GM21390 (cell line): ENCODE results near the gene MAGI3.
"Not testable (repeated sequence)": the region's sequence is repeated elsewhere in the genome, so short reads cannot be mapped to it uniquely, and the experiment has no call there.

Experiments used
- ATAC-seq: cut with Tn5 transposase; IDR thresholded peaks from one replicate; pipeline ENCODE4 v1.9.1; 2021; ENCODE audit not compliant: unreplicated experiment

The MAGI3 gene

DNA sequence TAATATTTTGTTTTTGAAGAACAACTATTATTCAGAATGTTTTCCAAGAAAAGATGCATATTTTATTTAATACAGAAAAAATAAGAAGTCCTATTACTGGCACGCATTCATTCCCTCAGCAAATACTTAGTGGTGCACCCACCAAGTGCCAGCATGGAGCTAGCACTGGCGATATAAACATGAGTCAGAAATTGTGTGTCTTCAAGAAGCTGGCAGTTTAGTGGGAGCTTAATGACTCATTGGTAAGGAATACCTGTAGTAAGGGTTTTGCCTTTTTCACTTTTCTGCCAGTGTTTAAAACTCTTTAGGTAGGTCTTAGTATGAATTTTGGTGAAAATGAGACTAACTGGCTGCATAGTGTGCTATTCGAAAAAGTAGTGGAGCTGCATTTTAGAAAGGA lies 6.3 kb downstream of the MAGI3 start:
- no peak for ATAC-seq

DNA sequence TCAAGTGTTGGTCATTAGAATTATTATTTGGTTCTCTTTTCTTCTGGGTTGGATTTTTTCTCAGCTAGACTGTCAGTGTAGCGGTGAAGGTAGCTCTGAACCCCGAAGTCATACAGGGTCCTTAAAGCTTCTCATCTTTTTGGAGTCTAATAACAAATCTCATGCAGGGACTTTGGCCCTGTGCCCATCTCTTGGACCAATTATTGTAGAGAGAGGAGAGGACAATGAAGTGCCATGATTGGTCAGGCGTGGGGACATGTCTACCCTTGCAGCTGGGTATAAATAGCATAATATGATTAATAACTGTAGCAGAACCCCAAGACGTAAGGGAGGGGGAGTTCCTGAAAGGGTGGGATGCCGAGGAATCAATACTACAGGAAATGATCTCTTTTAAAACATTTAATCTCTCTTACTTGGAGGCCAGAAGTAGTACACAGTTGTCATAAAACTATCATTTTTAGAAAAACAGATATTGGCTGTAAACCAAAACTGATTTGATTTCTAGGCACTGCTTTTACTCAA lies 8.8 kb downstream of the MAGI3 start:
- ATAC-seq: no peak

DNA sequence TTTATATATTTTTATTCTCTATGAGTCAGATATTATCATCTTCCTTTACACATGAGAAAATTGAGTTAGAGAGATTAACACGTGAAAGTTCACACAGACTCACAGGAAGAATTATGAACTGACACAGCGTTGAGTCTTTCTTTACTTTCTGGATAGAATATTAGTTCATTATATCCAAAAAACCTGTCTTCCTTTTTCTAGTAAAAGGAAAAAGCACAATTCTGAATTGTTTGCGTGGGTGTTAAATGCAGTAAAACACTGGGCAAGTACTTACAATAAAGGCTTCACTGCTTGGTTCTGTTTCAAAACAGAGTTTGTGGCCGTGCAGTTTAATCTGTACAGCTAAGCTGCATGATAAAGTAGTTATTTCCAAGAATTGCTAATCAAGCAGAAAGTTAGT lies 10.8 kb downstream of the MAGI3 start:
- no peak for ATAC-seq

DNA sequence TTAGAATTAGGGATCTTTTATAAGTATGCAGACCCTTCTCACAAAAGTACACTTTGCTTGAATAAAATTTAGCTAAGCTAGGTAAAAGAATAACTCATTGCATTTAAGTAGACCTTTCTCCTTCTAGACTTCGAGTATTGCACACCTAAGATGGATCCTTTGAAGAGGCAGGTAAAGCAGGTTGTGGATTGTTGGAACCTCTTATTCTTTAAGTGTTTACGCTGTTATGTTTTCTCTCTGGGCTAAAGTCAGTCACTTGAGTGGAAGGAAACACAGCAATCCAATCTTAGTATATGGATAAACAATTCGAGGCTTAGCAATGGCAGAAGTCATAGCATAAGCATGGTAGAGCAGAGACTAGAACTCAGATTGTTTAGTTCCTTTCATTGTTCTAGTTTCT lies 11.4 kb downstream of the MAGI3 start:
- no peak for ATAC-seq

DNA sequence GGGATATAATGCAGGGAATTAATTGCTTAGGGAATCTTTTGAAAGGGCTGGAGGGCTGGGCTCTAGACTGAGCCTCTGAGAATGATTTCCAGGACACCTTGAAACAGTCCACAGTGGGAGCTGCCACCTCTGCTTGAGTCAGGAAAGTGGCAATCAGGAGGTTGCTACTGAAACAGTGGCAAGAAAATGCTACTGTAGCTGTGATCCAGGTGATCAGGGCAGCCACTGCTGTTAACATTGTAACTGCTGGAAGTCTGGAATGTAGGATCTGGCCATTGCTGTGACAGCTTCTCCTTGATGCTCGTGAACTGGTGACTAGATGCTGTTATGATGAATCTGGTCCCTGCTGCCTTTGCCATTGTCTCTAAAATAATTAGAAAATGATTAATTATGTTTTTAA lies 12.8 kb downstream of the MAGI3 start:
- ATAC-seq: no peak

DNA sequence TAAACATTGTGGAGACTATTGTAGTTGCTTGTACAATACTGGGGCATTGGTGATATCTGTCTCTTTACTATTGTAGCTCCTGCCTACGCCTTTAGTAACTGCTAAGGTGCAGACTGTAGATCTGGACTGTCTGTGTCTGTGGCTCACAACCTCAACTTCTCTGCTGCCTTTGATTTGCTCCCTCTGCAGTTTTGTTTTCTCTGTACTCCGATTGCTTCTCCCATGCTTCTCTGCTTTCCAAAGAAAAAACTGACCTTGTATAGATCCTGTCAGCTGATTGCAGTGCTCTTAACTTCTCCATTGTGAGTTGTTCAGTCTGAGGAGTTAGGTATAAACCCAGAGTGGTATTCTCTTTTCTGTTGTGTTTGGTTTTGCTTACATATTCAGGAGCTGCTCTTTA lies 15.3 kb downstream of the MAGI3 start:
- no peak for ATAC-seq

DNA sequence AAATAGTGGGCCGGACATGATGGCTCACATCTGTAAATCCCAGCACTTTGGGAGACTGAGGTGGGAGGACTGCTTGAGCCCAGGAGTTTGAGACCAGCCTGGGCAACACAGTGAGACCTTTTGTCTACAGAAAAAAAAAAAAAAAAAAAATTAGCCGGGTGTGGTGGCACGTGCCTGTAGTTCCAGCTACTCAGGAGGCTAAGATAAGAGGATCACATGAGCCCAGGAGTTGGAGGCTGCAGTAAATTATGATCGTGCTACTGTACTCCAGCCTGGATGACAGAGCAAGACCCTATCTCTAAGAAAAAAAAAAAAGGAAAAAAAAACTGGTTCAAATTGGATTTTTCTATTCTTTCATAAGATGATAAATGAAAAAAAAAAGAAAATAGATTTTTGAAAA lies 15.8 kb downstream of the MAGI3 start:
- not testable (repeated sequence) for ATAC-seq

DNA sequence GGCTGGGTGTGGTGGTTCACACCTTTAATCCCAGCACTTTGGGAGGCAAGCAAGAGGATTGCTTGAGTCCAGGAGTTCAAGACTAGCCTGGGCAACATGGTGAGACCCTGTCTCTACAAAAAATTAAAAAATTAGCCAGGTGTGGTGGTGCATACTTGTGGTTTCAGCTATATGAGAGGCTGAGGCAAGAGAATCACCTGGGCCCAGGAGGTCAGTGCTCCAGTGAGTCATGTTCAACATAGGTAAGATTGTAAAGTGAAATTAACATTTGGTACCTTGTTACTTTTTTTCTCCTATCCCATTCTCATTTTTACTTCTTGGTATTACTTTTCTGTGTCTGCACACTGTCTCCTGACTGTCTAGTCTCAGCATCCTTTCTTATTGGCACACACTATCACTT lies 19.0 kb downstream of the MAGI3 start:
- no peak for ATAC-seq

DNA sequence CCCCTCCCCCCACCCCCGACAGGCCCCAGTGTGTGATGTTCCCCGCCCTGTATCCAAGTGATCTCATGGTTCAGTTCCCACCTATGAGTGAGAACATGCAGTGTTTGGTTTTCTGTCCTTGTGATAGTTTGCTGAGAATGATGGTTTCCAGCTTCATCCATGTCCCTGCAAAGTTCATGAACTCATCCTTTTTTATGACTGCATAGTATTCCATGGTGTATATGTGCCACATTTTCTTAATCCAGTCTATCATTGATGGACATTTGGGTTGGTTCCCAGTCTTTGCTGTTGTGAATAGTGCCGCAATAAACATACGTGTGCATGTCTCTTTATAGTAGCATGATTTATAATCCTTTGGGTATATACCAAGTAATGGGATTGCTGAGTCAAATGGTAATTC lies 21.7 kb downstream of the MAGI3 start:
- ATAC-seq: not testable (repeated sequence)

DNA sequence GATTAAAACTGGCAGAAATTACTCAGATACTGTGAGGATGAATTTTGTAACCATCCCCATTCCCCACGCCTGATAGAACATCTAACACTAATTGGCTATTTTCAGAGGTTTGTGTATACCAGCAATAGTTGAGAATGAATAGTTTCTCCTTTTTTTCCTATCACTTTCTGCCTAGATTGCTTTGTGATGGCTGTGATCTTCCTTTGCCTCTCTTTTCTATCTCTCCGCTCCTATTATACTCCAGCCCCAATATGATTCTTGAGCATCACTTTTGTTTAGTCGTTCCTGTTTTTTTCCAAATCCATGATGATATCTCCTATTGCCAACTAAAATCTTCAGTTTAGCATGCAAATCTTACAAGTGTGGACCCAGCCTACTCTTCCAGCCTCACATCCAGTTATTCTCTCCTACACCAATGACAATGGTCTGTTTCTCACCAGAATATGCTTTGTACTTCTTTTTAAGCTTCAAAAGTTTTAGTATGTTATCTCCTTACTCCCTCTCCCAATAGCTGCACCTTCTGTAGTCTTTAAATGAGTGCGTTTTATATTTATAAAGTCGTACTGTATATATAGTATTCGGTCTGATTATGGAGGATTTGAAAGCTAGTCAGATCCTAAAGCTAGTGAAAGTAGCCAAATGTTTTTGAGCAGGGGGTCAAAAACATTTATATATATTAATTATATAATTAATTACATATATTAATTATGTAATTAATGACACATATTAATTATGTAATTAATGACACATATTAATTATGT lies 25.2 kb downstream of the MAGI3 start:
- ATAC-seq: no peak

DNA sequence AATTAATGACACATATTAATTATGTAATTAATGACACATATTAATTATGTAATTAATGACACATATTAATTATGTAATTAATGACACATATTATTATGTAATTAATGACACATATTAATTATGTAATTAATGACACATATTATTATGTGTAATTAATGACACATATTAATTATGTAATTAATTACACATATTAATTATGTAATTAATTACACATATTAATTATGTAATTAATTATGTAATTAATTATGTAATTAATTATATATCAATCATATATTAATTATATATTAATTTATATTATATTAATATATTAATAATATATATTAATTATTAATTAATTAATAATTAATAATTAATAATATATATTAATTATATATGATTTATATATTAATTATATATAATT lies 25.8 kb downstream of the MAGI3 start:
- ATAC-seq: not testable (repeated sequence)

DNA sequence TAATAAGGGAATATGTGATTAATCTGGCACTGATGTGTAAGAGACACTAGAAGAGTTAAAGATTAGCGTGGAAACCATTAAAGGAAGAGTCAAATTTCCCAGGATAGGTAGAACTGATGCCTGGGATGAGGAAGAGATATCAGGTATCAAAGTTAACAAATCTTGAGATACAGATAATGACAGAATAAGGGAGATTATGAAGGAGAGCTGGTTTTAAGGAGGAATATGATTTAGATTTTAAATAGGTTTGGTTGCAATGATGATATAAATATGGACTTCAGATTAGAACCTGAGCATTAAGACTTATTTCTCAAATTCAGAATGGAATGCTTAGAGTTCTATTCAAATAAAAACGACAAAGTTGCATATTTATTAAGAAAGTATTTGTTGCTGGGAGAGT lies 26.2 kb downstream of the MAGI3 start:
- ATAC-seq: no peak

DNA sequence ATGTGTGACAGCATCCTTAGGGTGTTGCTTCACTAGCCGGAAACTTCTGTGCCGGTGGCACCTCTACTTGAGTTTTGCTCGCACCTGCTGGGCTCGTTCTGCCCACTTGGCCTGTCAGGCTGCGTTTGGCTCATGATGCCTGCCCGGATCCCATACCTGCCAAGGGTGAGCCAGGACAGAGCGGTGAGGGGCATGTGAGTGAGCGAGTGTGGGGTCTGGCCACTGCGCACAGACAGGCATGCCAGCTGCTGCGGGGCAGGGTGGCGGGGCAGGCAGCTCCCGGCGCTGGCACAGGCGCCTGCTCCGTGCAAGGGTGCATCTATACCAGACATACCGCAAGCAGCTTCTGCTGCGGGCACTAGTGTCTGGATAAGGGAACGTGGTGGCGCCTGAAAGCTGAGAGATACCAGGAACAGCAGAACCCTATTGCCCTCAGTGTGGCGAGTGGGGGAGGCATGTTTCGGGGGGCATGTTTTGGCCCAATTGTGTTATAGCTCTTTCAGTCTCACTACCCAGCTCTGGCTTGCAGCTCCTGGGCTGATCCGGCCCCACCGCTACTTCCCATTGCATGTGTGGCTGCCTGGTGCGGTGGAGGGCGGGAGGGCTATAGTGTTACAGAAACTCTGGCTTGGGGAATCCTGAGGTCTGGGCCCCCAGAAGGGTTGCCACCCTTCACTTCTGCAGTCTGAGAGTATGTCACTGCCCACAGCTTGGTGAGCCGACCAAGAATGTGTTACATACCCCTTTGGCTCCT lies 32.2 kb downstream of the MAGI3 start:
- ATAC-seq: no peak

DNA sequence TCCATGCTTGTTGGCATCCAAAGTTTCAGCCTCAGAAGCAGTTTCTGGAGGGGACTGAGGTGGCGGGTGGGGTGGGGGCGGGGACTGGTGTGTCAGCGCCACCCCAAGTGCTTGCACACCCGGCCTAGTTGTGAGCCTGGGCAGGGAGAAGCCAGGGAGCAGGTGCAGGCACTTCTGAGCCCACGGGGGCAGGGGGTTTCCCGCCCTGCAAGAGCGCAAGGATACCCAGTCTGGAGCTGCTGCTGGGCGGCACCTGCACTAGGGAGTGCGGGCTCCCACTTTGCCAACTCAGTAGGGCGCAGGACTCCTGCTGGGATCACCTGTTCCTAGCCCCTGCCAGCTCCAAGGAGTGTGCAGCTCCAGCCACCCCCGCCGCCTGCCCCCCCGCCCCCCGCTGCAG lies 33.5 kb downstream of the MAGI3 start:
- no peak for ATAC-seq

DNA sequence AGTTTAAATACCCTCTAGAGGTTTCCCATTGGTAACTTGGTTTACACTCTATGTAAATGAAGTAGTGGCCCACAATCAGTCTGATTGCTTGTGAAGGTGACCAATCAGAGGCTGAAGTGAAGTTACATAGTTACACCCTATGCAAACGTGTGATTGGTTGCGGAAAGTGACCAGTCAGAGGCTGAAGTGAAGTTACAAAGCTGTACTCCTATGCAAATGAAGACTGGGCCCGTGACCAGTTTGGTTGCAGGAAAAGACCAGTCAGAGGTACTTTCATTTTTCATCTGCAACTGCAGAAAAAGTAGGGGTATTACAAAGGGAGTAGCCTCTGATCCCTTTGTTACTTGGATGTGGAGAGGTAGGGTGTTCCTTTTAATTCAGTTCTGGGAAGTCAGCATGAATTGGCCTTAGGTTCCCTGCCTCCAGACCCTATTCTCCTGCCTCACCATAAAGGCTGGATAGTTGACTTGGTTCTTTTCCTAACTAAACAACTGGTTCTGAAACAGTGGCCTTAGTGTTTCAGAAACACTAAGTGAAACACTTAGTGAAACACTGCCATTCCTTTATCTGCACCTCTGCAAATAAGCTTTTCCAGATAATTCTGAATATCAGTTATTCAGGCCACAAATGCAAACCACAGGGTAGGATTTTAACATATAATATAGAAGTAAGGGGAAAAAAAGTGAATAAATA lies 39.3 kb downstream of the MAGI3 start:
- no peak for ATAC-seq

DNA sequence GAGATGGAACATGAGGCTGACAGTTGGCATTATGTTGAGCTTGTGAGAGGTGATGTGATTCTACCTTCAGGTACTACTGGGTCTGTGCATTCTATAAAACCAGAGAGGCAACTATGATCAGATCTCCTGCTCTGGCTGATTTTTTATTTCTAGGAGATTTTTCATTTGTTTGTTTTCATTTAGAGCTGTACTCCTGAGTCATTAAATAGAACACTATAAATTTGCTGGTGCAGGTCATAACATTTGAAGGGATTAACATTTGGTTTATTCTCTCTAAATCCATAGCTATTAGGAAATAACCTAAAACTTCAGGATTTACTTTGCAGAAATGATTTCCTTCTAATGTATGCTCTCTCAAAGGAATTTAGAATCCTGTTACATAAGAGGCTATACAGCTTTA lies 42.9 kb downstream of the MAGI3 start:
- ATAC-seq: no peak

DNA sequence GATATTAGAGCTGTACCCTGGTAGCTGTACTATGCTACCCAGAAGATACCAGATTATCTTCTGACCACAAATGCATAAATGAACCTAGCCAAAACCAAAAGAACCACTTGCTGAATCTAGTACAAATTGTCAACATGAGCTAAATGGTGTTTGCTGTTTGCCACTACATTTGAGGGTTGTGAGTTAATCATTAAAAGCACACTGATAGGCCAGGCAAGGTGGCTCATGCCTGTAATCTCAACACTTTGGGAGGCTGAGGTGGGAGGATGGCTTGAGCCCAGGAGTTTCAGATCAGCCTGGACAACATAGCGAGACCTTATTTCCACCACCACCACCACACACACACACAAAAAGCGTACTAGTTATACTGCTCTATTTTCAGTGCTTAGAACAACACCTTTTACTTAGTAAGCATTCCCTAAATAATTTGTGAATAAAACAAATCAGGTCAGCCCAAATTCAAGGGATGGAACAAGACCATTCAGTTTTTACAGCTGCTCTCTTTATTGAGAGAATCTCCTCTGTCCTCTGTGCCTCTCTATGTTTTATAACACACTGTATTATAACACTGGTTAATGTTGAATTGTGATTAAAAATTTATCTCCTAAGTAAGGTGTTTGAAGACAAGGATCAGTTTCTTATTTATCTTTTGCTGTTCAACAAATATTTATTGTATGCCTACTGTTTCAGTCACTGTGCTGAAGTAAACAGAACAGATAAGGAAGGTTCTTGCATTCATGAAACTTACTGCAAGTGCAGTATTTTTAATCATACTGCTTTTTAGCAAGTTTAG lies 44.0 kb downstream of the MAGI3 start:
- ATAC-seq: no peak

DNA sequence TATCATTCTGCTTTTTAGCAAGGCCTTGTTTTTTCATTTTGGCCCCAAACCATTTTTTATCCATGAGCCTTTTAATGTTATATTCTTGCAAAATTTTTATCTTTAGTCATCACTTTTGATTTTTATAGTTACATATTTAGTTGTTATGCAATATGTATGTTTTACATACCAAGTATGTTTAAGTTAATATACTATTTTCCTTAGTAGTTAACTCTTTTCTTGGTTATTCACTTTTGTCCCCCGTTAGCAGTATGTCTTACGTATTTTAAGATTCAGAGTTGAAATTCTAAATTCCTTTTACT lies 44.5 kb downstream of the MAGI3 start:
- no peak for ATAC-seq

DNA sequence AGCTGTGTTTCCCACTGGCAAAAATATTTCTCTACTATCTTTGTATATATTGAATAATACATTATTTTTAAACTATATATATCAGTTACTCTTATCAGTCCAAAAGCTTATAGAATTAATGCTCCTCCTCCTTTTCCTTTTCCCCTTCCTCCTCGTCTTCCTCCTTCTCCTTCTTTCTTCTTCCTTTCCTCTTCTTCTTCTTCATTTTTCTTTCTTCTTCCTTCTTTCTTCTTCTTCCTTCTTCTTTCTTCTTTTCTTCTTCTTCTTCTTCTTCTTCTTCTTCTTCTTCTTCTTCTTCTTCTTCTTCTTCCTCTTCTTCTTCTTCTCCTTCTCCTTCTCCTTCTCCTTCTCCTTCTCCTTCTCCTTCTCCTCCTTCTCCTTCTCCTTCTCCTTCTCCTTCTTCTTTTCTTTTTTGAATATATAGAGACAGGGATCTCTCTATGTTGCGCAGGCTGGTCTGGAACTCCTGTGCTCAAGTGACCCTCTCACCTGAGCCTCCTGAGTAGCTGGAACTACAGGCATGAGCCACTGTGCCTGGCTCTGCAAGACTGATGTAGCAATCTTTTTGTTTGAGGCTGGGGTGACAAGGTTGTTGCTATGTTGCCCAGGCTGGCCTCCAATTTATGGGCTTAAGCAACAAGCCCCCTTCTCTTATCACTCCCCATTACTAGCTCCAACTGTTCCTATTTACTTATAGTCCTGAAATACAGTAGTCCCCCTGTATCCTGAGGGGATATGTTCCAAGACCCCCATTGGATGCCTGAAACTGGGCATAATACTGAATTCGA lies 47.4 kb downstream of the MAGI3 start:
- ATAC-seq: no peak

DNA sequence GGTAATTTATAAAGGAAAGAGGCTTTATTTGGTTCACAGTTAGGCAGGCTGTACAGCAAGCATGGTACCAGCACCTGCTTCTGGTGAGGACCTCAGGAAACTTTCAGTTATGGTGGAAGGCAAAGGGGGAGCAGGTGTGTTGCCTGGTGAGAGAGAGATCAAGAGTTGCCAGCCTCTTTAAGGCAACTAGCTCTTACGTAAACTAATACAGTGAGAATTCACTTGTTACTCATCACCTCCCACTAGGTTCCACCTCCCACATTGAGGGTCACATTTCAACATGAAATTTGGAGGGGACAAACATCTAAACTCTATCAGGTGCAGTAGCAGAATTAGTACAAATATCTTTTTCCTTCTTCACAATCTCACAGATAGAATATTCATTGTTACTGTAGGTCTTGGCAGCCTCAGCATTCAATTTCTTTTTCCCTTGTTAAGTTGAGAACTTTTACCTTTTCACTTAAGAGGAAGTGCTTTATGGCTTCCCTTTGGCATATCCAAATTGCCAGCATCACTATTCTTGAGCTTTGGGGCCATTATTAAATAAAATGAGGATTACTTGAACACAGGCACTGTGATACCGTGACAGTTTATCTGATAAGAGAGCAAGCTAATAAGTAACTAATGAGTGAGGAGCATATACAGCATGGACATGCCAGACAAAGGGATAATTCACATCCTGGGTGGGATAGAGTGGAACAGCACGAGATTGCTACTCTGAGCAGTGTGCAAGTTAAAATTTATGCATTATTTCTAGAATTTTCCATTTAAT lies 48.4 kb downstream of the MAGI3 start:
- no peak for ATAC-seq
